ENCODE data around the gene TRAPPC3.

Gene TRAPPC3

GRCh38 chr1:36092798-36093185, 56.5 kb downstream of the TRAPPC3 start:
- in situ Hi-C loops (cut with HindIII; ENCODE audit: low sequenced_read_pairs) = no loop called here
- no peak overlapping the region for H3K4me3 ChIP-seq (ENCODE audit: low read depth, low read length)
- no peak for DNase-seq (ENCODE audit: low read depth)
- no peak for TF ChIP-seq CTCF (IDR thresholded peaks at IDR 0.05; ENCODE audit: low read depth, low read length, missing control alignments)

GRCh38 chr1:36092166-36092797, 57.0 kb downstream of the TRAPPC3 start:
- in situ Hi-C loops (cut with HindIII; ENCODE audit: low sequenced_read_pairs) = no loop called here

GRCh38 chr1:36091698-36092097, 57.6 kb downstream of the TRAPPC3 start:
- H3K4me3 ChIP-seq (ENCODE audit: low read depth, low read length) = no peak overlapping the region
- in situ Hi-C loops (cut with HindIII; ENCODE audit: low sequenced_read_pairs) = no loop called here
- TF ChIP-seq CTCF (IDR thresholded peaks at IDR 0.05; ENCODE audit: low read depth, low read length, missing control alignments) = no peak
- no peak for DNase-seq (ENCODE audit: low read depth)

More at GRCh38 chr1:36092166-36092797, 57.0 kb downstream of the TRAPPC3 start:
- H3K4me3 ChIP-seq (ENCODE audit: low read depth, low read length) = no peak overlapping the region
- DNase-seq (ENCODE audit: low read depth) = no peak
- no peak for TF ChIP-seq CTCF (IDR thresholded peaks at IDR 0.05; ENCODE audit: low read depth, low read length, missing control alignments)

DNA sequence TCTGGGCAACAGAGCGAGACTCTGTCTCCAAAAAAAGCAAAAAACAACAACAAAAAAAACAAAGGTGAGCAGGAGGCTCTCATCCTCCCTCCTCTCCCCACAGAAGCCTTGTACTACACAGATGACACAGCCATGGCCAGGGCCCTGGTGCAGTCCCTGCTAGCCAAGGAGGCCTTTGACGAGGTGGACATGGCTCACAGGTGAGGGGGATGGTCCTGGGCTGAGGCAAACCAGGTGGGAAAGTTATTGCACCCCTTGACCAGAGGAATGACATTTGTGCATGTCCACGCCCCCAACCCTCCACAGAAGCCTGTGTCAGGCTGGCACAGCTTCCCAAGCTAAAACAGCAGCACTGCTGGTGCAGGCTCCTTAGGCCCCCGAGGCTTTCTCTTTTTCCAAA, 58.1 kb downstream of the TRAPPC3 start:
- no peak overlapping the region for H3K4me3 ChIP-seq (ENCODE audit: low read depth, low read length)
- in situ Hi-C loops (cut with HindIII; ENCODE audit: low sequenced_read_pairs) = no loop called here
- DNase-seq (ENCODE audit: low read depth) = no peak
- TF ChIP-seq CTCF (IDR thresholded peaks at IDR 0.05; ENCODE audit: low read depth, low read length, missing control alignments) = no peak

GRCh38 chr1:36089393-36090121, 59.7 kb downstream of the TRAPPC3 start:
- no peak for TF ChIP-seq CTCF (IDR thresholded peaks at IDR 0.05; ENCODE audit: low read depth, low read length, missing control alignments)
- in situ Hi-C loops (cut with HindIII; ENCODE audit: low sequenced_read_pairs) = no loop called here
- peak; percentile 57 for DNase-seq (ENCODE audit: low read depth)
- peak overlapping the region; percentile 61 for H3K4me3 ChIP-seq (ENCODE audit: low read depth, low read length)

- in situ Hi-C loops (cut with HindIII; ENCODE audit: low sequenced_read_pairs) = no loop called here
- peak; percentile 72 for DNase-seq (ENCODE audit: low read depth)
- peak; percentile 96 for TF ChIP-seq CTCF (IDR thresholded peaks at IDR 0.05; ENCODE audit: low read depth, low read length, missing control alignments)
- peak within 1 kb of the TSS; percentile 61 for H3K4me3 ChIP-seq (ENCODE audit: low read depth, low read length)
Measured at GRCh38 chr1:36088577-36089392, 60.5 kb downstream of the TRAPPC3 start, which contains the start of gene ADPRS. Gene ADPRS (plus strand): TSS chr1:36088892. CDS start chr1:36088905, 13 bp downstream.
